Fibroblast of skin of abdomen (primary cell): ENCODE measurements around the gene RNASE4.

Source experiments
- DNase-seq: peaks from one replicate; pipeline ENCODE4 v3.0.0-alpha.2; 2013

Gene RNASE4

GRCh38 chr14:20746566-20746965 lies 62.2 kb downstream of the RNASE4 start:
- DNase-seq: no peak

GRCh38 chr14:20748439-20748838 lies 64.1 kb downstream of the RNASE4 start:
- DNase-seq: no peak

- DNase-seq: no peak
Measured at GRCh38 chr14:20750194-20750593, 65.8 kb downstream of the RNASE4 start.
